ENCODE data around the gene ZDHHC17.

ZDHHC17 gene

DNA sequence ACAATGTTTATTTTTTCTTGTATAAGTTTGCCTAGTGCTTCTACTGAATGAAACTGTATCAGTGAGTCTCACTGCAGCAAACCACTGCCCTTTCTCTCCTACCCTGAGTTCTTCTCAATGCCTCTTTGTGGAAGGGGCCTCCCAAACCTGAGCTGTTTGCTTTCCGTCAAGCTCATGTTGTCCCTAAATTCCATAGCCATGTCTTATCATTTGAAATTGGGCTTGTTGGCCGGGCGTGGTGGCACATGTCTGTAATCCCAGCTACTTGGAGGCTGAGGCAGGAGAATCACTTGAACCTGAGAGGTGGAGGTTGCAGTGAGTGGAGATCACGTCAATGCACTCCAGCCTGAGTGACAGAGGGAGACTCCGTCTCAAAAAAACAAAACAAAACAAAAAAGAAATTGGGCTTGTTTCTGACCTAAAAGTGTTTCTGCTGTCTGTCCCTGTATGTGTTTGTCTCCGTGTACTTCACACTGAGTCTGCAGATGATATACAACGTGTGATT lies 116.7 kb downstream of the ZDHHC17 start:
- no peak overlapping the region for H3K4me3 ChIP-seq (ENCODE audit: low read depth, low read length)
- no peak for DNase-seq (ENCODE audit: low read depth)
- TF ChIP-seq, protein P1, sequence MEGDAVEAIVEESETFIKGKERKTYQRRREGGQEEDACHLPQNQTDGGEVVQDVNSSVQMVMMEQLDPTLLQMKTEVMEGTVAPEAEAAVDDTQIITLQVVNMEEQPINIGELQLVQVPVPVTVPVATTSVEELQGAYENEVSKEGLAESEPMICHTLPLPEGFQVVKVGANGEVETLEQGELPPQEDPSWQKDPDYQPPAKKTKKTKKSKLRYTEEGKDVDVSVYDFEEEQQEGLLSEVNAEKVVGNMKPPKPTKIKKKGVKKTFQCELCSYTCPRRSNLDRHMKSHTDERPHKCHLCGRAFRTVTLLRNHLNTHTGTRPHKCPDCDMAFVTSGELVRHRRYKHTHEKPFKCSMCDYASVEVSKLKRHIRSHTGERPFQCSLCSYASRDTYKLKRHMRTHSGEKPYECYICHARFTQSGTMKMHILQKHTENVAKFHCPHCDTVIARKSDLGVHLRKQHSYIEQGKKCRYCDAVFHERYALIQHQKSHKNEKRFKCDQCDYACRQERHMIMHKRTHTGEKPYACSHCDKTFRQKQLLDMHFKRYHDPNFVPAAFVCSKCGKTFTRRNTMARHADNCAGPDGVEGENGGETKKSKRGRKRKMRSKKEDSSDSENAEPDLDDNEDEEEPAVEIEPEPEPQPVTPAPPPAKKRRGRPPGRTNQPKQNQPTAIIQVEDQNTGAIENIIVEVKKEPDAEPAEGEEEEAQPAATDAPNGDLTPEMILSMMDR (IDR thresholded peaks at IDR 0.05; ENCODE audit: low read depth, low read length, missing control alignments): no peak

DNA sequence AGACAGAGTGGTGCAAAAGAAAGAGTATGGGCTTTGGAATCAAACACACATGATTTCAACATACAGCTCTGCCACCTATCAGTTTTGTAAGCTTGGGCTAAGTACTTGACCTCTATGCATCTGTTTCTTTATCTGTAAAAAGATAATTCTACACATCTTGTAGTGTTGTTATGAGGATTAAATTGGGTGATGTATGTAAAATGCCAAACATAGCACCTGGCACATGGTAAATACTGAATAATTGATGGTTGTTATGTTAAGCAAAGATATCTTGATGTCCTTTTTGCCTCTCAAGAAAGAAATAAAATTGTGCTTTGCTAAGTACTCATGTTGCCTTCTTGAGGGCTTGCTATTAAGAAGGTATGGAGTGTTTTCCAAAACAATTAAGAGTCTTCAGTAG lies 117.2 kb downstream of the ZDHHC17 start:
- H3K4me3 ChIP-seq (ENCODE audit: low read depth, low read length): no peak overlapping the region
- DNase-seq (ENCODE audit: low read depth): no peak
- TF ChIP-seq, protein P1 (IDR thresholded peaks at IDR 0.05; ENCODE audit: low read depth, low read length, missing control alignments): no peak

DNA sequence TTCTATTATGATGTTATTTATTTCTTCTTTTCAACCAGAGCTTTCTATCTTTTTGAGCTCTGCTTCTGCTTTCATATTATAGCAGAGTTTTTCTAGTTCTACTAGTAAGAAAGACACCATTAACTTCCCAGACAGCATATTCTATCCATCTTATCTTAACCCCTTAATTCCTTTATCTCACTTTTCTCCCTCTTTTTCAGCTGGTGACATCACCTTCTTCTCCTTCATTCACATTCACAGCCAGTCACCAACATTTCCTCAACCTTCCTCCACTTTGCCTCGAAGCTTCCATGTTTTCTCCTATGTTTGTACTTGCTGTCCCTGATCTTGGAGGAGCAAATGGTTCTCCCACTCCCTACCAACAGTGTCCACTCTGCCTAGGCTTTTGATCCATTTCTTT lies 118.5 kb downstream of the ZDHHC17 start:
- TF ChIP-seq, protein P1 (IDR thresholded peaks at IDR 0.05; ENCODE audit: low read depth, low read length, missing control alignments): no peak
- no peak for DNase-seq (ENCODE audit: low read depth)
- H3K4me3 ChIP-seq (ENCODE audit: low read depth, low read length): no peak overlapping the region

DNA sequence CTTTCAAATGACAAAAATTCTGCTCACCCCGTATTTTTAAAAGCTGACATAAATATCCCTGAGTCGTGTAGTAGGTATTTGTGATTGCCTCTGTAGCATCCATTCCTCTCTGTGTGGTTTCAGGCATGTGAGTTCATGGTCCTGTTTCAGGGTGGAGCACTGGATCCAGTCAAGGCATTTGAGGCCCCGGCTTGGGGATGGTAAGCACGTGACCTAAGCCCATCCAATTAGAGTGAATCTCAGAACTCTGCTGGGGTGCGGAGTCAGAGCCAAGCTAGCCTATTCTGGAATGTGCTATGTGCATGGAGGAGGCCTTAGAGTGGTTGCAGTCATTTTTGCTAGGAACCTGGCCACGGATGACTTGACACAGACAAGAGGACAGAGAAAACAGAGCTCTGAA lies 119.2 kb downstream of the ZDHHC17 start:
- DNase-seq (ENCODE audit: low read depth): no peak
- TF ChIP-seq, protein P1 (IDR thresholded peaks at IDR 0.05; ENCODE audit: low read depth, low read length, missing control alignments): no peak
- no peak overlapping the region for H3K4me3 ChIP-seq (ENCODE audit: low read depth, low read length)

DNA sequence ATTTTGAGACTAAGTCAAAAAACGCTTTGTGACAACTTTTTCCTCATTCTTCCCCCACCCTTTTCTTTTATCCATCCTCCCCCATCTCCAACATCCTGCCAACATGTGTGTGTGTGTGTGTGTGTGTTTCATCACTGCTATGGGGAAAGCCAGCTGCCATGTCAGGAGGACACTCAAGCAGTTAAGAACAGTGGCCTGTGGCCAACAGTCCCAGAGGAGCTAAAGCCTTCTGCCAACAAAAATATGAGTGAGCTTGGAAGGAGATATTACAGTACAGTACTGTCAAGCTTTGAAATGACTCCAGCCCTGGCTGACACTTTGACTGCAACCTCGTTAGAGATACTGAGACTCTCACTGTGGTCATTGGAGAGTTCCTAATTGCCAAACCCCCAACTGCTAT lies 119.9 kb downstream of the ZDHHC17 start:
- no peak overlapping the region for H3K4me3 ChIP-seq (ENCODE audit: low read depth, low read length)
- DNase-seq (ENCODE audit: low read depth): no peak
- TF ChIP-seq, protein P1 (IDR thresholded peaks at IDR 0.05; ENCODE audit: low read depth, low read length, missing control alignments): no peak

DNA sequence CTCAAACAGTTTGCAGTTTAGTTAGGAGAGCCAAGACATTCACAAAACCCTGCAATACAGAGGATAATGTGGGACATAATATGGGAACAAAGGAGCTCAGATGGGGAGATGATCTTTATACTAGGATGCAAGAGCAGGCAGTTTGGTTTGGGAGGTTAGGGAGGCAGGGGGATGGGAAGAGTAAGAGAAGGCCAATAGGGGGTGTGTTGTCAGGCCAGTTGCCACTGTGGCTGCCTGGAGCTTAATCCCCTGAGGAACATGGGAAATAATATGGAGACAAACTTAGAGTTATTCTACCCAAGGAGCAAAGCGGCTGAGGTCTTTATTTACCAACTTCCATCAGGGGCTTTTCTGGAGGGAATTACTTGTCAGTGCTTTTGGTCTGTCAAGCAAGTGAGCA lies 124.9 kb downstream of the ZDHHC17 start:
- H3K4me3 ChIP-seq (ENCODE audit: low read depth, low read length): no peak overlapping the region
- TF ChIP-seq, protein P1 (IDR thresholded peaks at IDR 0.05; ENCODE audit: low read depth, low read length, missing control alignments): no peak
- no peak for DNase-seq (ENCODE audit: low read depth)

Measured in GM12864 (cell line).